OCI-LY7 (cell line): ENCODE measurements around the gene S100A3. TPM values are rescaled to one million over a fixed set of nuclear protein-coding genes. Genes with fewer than 3 reads are reported as not detected.

Source experiments
- BruUV-seq: library from RNA; stranded (reverse); fragments of 400-500 nt; replicated peaks from 2 replicates; lab custom pipeline; 2021; lab: Mats Ljungman, UMichigan
- CTCF ChIA-PET: fragments of 300-600 bp; sonication (Branson Sonifier 250); formaldehyde crosslinking; loops from one replicate; lab custom pipeline; 2022; ENCODE audit warnings: antibody characterized with exemption; ENCODE audit not compliant: unreplicated experiment; lab: Charles Lee
- POLR2A ChIA-PET: fragments of 300-600 bp; sonication (Branson Sonifier 250); formaldehyde crosslinking; loops from one replicate; lab custom pipeline; 2022; ENCODE audit warnings: antibody characterized with exemption; lab: Charles Lee
- DNase-seq: peaks from one replicate; pipeline ENCODE4 v3.0.0-alpha.2; 2015; ENCODE audit warnings: low spot score
- H2AFZ ChIP-seq: fragments of 200-600 bp; sonication (generic), shearing (Covaris generic); 2 replicates; pipeline ENCODE4 v1.6.1; 2014; ENCODE audit warnings: mild to moderate bottlenecking, antibody characterized with exemption, low read length, moderate library complexity
- H3K27ac ChIP-seq: fragments of 200-600 bp; sonication (generic); 2 replicates; pipeline ENCODE4 v1.5.1; 2014; ENCODE audit warnings: mixed run types, low read depth, mild to moderate bottlenecking, moderate library complexity, low read length, inconsistent platforms; ENCODE audit not compliant: poor library complexity, severe bottlenecking
- H3K36me3 ChIP-seq: fragments of 200-600 bp; sonication (generic); 2 replicates; pipeline ENCODE4 v1.6.1; 2014; ENCODE audit warnings: mild to moderate bottlenecking, antibody characterized with exemption, low read length, moderate library complexity, mixed read lengths; ENCODE audit not compliant: insufficient read depth
- H3K4me1 ChIP-seq: fragments of 200-600 bp; sonication (generic); 2 replicates; pipeline ENCODE4 v1.5.1; 2014; ENCODE audit warnings: mild to moderate bottlenecking, low read length; ENCODE audit not compliant: insufficient read depth, poor library complexity, severe bottlenecking
- H3K4me2 ChIP-seq: fragments of 200-600 bp; sonication (generic); 2 replicates; pipeline ENCODE4 v1.6.1; 2014; ENCODE audit warnings: mild to moderate bottlenecking, low read length
- H3K4me3 ChIP-seq: fragments of 200-600 bp; sonication (generic); 2 replicates; pipeline ENCODE4 v1.5.1; 2014; ENCODE audit warnings: mild to moderate bottlenecking, low read depth, low read length; ENCODE audit not compliant: poor library complexity, severe bottlenecking
- H3K79me2 ChIP-seq: fragments of 200-600 bp; sonication (generic); 2 replicates; pipeline ENCODE4 v1.6.1; 2016; ENCODE audit warnings: low read depth, mild to moderate bottlenecking, low read length, moderate library complexity, mixed read lengths; ENCODE audit not compliant: insufficient read depth
- H3K9me2 ChIP-seq: fragments of 200-600 bp; sonication (generic); 2 replicates; pipeline ENCODE4 v1.6.1; 2016; ENCODE audit warnings: mild to moderate bottlenecking, low read length, mixed read lengths; ENCODE audit not compliant: insufficient read depth
- H3K9me3 ChIP-seq: fragments of 200-600 bp; sonication (generic); 2 replicates; pipeline ENCODE4 v1.6.1; 2014; ENCODE audit warnings: mild to moderate bottlenecking, mixed run types, low read length, mixed read lengths
- H4K20me1 ChIP-seq: fragments of 200-600 bp; sonication (generic); 2 replicates; pipeline ENCODE4 v1.6.1; 2014; ENCODE audit warnings: mild to moderate bottlenecking, antibody characterized with exemption, low read length, moderate library complexity, mixed read lengths; ENCODE audit not compliant: insufficient read depth
- EZH2phosphoT487 ChIP-seq: fragments of 200-600 bp; sonication (generic); IDR thresholded peaks from 2 replicates; pipeline ENCODE4 v1.6.1; 2018; ENCODE audit warnings: low read depth, borderline replicate concordance, mild to moderate bottlenecking, mixed run types, antibody characterized with exemption, low read length, moderate library complexity, mixed read lengths
- intact Hi-C: fragments of 100-400 bp; cut with micrococcal nuclease; formaldehyde crosslinking; loops from one replicate; pipeline ENCODE4 v1.10.0; 2022; ENCODE audit not compliant: unreplicated experiment
- total RNA-seq, 2 experiments: library from RNA; depleted of rRNA in 1 of 2; stranded (reverse); fragments of >200 nt in 1 of 2; shearing (Covaris generic) in 1 of 2; gene quantifications; 2 replicates each; pipeline ENCODE4 v1.2.3, GENCODE V29; 2014 to 2022
- TF ChIP-seq, protein P1 (sequence below): fragments of 200-600 bp; sonication (generic); conservative IDR thresholded peaks from 2 replicates; pipeline ENCODE4 v1.5.1; 2014; ENCODE audit warnings: mild to moderate bottlenecking, antibody characterized with exemption, low read length, moderate library complexity, mixed read lengths

The S100A3 gene
- total RNA-seq, 2 experiments from 2014 or later = not detected

DNA sequence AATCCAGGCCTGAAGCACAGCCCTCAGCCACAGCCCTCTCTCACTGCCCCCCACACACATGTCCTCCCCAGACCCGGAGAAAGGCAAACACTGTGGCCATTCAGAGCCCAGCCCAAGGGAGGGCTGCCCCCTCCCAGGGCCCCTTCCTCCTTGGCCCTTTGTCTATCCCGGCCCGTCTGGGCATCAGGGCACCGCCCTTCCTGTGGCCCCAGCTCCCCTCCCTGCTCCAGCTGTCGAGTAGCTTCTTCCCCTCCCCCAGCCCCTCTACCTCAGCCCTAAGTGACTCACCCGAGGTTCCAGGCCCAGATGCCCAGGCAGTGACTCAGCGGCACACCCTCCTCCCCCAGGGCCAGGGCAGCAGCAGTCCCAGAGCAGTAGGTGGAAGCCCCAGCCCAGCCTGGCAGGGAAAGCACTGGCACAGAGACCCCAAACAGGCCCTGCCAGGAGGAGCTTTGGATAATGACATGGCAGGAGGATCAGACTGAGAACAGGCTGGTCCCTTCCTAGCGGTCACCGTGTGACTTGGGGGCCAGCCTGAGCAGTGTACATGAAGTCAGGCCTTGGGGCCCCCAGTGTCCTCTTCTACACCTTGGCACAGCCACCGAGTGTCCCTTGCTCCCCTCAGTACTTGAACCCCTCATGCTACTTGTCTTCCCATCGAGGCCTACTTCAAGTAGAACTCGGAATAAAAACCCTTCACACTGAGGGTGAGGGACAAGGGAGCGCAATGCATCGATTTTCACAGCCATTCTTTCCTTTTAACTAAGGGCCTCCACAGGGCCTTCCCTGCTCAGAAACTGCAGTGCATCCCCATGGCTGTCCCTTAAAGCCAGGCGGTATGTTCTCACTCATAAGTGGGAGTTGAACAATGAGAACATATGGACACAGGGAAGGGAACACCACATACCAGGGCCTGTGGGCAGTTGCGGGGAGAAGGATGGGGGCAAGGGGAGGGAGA is 17.6 kb upstream of the S100A3 start:
- H3K4me2 ChIP-seq = no peak overlapping the region
- intact Hi-C loops = no loop called here
- H3K4me3 ChIP-seq = no peak overlapping the region
- no peak overlapping the region for H3K27ac ChIP-seq
- H3K36me3 ChIP-seq = no peaks in the 10 kb centered on the region
- H3K9me3 ChIP-seq = no peaks in the 10 kb centered on the region
- ChIA-PET POLR2A (interaction anchor here (0.6 kb wide), 1 partner anchor 65 kb away, joined by 3 read pairs; no protein-coding TSS in a partner anchor), CTCF (no interaction called here)
- TF ChIP-seq, protein P1, sequence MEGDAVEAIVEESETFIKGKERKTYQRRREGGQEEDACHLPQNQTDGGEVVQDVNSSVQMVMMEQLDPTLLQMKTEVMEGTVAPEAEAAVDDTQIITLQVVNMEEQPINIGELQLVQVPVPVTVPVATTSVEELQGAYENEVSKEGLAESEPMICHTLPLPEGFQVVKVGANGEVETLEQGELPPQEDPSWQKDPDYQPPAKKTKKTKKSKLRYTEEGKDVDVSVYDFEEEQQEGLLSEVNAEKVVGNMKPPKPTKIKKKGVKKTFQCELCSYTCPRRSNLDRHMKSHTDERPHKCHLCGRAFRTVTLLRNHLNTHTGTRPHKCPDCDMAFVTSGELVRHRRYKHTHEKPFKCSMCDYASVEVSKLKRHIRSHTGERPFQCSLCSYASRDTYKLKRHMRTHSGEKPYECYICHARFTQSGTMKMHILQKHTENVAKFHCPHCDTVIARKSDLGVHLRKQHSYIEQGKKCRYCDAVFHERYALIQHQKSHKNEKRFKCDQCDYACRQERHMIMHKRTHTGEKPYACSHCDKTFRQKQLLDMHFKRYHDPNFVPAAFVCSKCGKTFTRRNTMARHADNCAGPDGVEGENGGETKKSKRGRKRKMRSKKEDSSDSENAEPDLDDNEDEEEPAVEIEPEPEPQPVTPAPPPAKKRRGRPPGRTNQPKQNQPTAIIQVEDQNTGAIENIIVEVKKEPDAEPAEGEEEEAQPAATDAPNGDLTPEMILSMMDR = no peak
- no peak for TF ChIP-seq EZH2phosphoT487
- H2AFZ ChIP-seq = no peak overlapping the region
- BruUV-seq = no TSS peak
- H3K9me2 ChIP-seq = no peaks in the 10 kb centered on the region
- peaks cover 4% of the 10 kb centered on the region for H3K4me1 ChIP-seq
- no peak for DNase-seq
- H4K20me1 ChIP-seq = no peaks in the 10 kb centered on the region
- no peaks in the 10 kb centered on the region for H3K79me2 ChIP-seq

DNA sequence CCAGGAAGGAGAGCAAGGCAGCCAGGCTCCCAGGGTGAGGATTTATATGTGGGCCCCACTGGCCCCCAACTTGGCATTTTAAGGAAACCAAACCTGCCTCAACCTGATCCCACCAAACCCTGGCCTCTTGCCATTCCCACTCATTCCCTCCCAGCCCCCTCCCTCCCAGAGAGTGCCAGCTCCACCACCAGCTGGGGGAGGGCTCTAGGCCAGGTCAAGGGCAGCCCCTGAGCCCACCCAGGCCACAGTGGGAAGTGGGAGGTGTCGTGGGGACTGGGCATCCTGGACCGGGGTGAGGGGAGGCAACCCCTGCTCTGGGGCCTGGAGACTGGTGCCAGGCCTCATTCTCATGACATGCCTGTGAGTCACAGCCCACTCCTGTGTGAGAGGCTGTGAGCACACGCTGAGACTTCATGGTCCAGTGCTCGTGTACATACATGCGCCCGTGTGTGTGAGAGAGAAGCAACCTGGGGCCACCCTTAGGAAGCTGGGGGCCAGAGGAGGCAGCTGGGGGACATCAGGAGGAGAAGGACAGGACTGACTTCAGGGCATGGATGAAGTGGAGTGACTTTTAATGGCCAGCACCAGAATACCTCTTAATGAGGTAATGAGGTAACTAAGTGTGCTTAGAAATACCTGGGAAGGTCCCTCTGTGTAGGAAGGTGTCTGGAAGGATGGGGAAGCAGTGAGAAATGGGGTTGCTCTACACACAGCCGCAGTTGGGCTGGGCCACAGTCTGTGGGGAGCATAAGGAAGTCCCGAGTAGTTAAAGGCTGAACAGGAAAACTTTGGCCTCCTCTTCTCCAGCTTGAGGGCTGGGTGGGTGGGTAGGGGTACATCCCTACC is 16.7 kb upstream of the S100A3 start, which contains the start of gene S100A2:
Gene S100A2, minus strand, starts transcription at position 316 of the 846 bp plus-strand sequence. CDS start 1,967 bp downstream, outside the sequence.
- Histone ChIP-seq H4K20me1 (no peaks in the 10 kb centered on the region), H3K4me1 (peaks cover 4% of the 10 kb centered on the region), H3K4me3 (no peak within 1 kb of the TSS), H3K27ac (no peak within 1 kb of the TSS), H2AFZ (peak within 1 kb of the TSS; percentile 8; the same call in 1 of the 2 replicates), H3K79me2 (no peaks in the 10 kb centered on the region), H3K9me3 (no peaks in the 10 kb centered on the region), H3K4me2 (no peak within 1 kb of the TSS), H3K36me3 (no peaks in the 10 kb centered on the region), H3K9me2 (no peaks in the 10 kb centered on the region)
- TF ChIP-seq, protein P1 = no peak
- no peak for TF ChIP-seq EZH2phosphoT487
- ChIA-PET CTCF (no interaction called here), POLR2A (no interaction called here)
- DNase-seq = no peak
- BruUV-seq = no TSS peak
- intact Hi-C loops = no loop called here
